IPS-NIHi7 (cell line): ENCODE results near the gene VTN.

Source experiments
- DNase-seq: peaks from one replicate; pipeline ENCODE4 v3.0.0; 2012; ENCODE audit warnings: mixed read lengths; ENCODE audit errors: extremely low spot score

The VTN gene

DNA sequence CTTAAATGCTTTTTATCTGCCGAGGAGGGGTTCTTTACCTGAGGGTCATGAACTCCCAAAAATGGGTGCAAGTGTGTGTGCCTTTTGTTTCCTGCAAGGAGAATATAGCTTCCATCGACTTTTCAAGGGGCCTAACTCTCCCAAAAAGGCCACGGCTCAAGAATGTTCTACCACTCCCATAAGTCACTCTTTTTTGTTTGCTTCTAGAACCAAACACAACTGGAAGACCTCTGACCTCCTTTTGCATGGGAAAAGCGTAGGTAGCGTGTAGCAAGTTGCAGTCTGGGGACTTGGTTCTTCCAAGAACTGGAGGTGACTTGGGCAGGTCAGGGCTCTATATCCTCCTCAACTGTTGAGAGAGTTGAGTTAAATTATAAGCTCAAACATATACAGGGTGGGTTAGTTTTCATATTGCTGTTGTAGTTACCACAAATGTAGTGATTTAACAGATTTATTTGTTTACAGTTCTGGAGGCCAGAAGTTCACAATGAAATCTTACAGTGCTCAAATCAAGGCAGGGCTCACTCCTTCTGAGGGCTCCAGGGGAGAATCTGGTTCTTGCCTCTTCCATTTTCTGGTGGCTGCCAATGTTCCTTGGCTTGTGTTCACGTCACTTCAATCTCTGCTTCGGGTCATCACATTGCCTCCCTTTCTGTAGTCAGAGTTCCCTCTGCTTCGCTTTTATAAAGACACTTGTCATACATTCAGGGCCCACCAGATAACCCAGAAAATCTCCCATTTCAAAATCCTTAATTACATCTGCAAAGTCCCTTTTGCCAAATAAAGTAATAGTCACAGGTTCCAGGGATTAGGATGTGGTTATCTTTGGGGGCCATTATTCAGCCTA lies 49.7 kb downstream of the VTN start:
- DNase-seq: no peak

DNA sequence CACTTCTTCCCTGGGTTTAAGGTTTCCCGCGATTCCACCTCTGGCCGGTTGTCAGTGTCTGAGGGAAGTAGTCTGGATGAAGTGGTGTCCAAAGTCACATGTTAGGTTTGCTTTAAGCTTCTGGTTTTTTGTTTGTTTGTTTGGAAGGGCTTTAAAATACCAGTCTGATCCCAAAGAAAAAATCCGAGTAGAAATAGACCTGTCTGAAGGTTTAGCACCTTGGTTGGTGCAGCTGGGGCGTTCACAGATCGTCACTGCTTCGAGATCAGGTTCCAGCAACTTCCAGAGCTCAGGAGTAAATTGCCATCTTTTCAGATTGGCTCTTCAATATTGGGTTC lies 50.5 kb downstream of the VTN start:
- no peak for DNase-seq

DNA sequence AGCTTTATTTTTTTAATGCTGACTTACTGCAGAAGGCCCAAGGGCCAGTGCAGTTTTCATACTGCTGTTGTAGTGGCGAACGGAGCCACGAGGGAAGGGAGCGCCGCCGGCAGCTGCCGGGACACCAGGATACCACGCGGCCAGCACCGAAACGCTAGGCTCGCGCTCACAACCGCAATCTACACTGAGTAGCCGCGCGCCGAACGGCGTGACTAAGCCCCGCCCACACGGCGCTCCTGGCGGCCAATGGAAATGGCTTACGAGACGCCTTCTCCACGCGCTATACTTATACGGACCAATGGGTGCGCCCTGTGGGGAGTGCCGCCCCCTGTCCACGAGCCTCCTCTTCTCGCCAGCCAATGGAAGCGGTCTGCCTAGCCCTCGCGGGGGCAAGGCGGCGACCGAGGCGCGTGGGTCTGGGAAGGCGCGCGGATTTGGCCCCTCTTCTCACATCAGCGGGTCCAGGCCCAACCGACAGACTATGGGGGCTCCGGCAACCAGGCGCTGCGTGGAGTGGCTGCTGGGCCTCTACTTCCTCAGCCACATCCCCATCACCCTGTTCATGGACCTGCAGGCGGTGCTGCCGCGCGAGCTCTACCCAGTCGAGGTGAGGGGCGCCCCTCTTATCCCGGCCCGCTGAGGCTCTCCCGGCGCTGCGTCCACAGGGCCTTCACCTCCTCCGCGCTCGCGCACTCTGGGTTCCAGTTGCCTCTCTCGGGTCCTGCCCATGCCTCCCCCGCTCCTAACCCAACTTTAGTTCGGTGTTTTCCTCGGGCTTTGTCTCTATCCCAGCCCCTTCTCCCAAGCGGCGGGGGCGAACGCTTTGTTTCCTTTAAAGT lies 51.1 kb downstream of the VTN start, which contains the start of gene TMEM97:
TSS of gene TMEM97 (plus strand) at position 442 of the 839 bp plus-strand sequence. CDS start at position 482, 40 bp downstream.
- DNase-seq: peak; percentile 93

DNA sequence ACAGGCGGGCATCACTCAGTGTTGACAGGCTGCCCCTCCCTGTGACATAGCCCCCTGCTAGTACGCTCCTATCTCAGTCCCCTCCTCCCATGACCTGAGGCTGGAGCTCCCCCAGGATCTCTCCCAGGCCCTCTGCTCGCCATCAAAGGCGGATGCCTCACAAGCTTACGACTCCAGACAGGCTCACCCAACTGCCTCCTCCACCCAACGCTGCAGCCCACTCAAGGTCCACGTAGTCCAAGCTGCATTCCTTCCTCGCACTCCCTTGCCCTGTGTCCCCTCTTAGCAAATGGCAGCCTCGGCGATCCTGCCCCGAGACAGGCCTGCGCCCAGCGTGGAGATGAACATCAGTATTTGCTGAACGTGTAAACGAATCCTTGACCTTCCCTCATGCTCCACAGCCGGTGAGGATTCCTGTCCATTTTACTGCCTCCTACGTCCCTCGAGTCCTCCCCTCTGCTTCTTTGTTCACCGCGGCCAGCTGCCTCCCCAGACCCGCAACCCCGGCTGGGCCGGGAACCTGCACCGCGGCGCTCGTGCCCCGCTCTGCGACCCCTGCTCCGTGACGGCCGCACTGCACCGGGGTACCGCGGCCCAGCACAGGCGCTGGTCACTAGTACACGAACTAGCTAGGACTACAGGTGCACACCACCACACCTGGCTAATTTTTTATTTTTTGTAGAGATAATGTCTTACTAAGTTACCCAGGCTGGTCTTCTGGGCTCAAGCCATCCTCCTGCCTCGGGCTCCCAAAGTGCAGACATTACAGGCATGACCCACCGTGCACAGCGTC lies 51.9 kb downstream of the VTN start:
- DNase-seq: peak; percentile 30
